HepG2 (cell line): ENCODE measurements around the gene AP4S1. TPM values are rescaled to one million over a fixed set of nuclear protein-coding genes. Genes with fewer than 3 reads are reported as not detected.

Source experiments
- ATAC-seq: fragments of 200-7000 bp; cut with Tn5 transposase; 3 replicates; pipeline ENCODE4 v1.9.1; 2020; ENCODE audit warnings: mild to moderate bottlenecking, moderate library complexity
- BruUV-seq: library from RNA; stranded (reverse); fragments of 400-500 nt; replicated peaks from 2 replicates; lab custom pipeline; 2021; lab: Mats Ljungman, UMichigan
- CTCF ChIA-PET: fragments of 300-600 bp; formaldehyde crosslinking; extraction: SDS; loops from one replicate; lab custom pipeline; 2021; ENCODE audit warnings: low total read pairs, inconsistent platforms, low intra/inter-chr PET ratio; lab: Yijun Ruan, JAX
- POLR2A ChIA-PET: fragments of 350-600 bp; sonication (Branson Sonifier 250); formaldehyde crosslinking; loops from one replicate; lab custom pipeline; 2020; ENCODE audit warnings: antibody characterized with exemption, inconsistent platforms; lab: Yijun Ruan, JAX
- DNase-seq: peaks from one replicate; pipeline ENCODE4 v3.0.0-alpha.2; 2015; ENCODE audit warnings: low spot score
- FAIRE-seq: peaks from 3 replicates; lab custom pipeline; 2011; peaks lifted over from hg19 to GRCh38; lab: Jason Lieb, UNC
- H2AFZ ChIP-seq: one replicate; pipeline ENCODE4 v1.6.1; 2011; ENCODE audit warnings: low read length, inconsistent platforms
- H3K27ac ChIP-seq: fragments of 300-600 bp; 3 replicates; pipeline ENCODE4 v1.8.0; 2011; ENCODE audit warnings: mixed run types, mild to moderate bottlenecking, mixed read lengths, low read length, inconsistent platforms; ENCODE audit not compliant: insufficient read depth; ENCODE audit errors: extremely low read length
- H3K27me3 ChIP-seq, 2 experiments: fragments of 200-600 bp in 1 of 2; 2 replicates in 1 of 2; 3 replicates in 1 of 2; pipeline versions ENCODE4 v1.6.0 to v1.8.0; 2011; ENCODE audit warnings: low read length in 2 of 2, mild to moderate bottlenecking in 2 of 2, moderate library complexity in 2 of 2, inconsistent platforms in 1 of 2; ENCODE audit not compliant: insufficient read depth in 2 of 2, control insufficient read depth in 1 of 2
- H3K36me3 ChIP-seq, 2 experiments: fragments of 200-600 bp in 1 of 2; replicated peaks in 1 of 2; 2 replicates in 1 of 2; 3 replicates in 1 of 2; pipeline versions ENCODE4 v1.5.1 to v1.8.0; 2011; ENCODE audit warnings: low read length in 2 of 2, inconsistent platforms in 1 of 2; ENCODE audit not compliant: insufficient read depth in 2 of 2, control insufficient read depth in 1 of 2
- H3K4me1 ChIP-seq: 2 replicates; pipeline ENCODE4 v1.5.1; 2012; ENCODE audit warnings: low read length, inconsistent platforms; ENCODE audit not compliant: insufficient read depth
- H3K4me2 ChIP-seq: 2 replicates; pipeline ENCODE4 v1.6.0; 2011; ENCODE audit warnings: low read depth, low read length, inconsistent platforms
- H3K4me3 ChIP-seq, 3 experiments: fragments of 200-600 bp in 1 of 3; sonication (generic), shearing (Covaris generic) in 1 of 3; replicated peaks in 1 of 3; 2 replicates each; pipeline ENCODE4 v1.5.1; 2011 to 2016; ENCODE audit warnings: low read length in 3 of 3, inconsistent platforms in 2 of 3, low read depth in 2 of 3, mild to moderate bottlenecking in 2 of 3, control low read depth in 1 of 3, mixed read lengths in 1 of 3; ENCODE audit not compliant: insufficient read depth in 1 of 3
- H3K79me2 ChIP-seq: one replicate; pipeline ENCODE4 v1.6.1; 2011; ENCODE audit warnings: low read length, inconsistent platforms; ENCODE audit not compliant: insufficient read depth
- H3K9ac ChIP-seq: 2 replicates; pipeline ENCODE4 v1.6.0; 2011; ENCODE audit warnings: mild to moderate bottlenecking, low read depth, low read length, inconsistent platforms; ENCODE audit not compliant: insufficient read depth
- H3K9me3 ChIP-seq: 2 replicates; pipeline ENCODE4 v1.5.1; 2012; ENCODE audit warnings: mild to moderate bottlenecking, low read length
- H4K20me1 ChIP-seq: 2 replicates; pipeline ENCODE4 v1.6.0; 2011; ENCODE audit warnings: inconsistent platforms, mild to moderate bottlenecking, low read length, moderate library complexity; ENCODE audit not compliant: insufficient read depth
- LRRFIP1 ChIP-seq: sonication (generic); formaldehyde crosslinking; conservative IDR thresholded peaks from 2 replicates; pipeline ENCODE4 v1.4.0; 2020; ENCODE audit warnings: missing genetic modification reagents
- MATR3 ChIP-seq: sonication (generic); formaldehyde crosslinking; IDR thresholded peaks from 2 replicates; pipeline ENCODE4 v1.4.0; 2020; ENCODE audit warnings: missing genetic modification reagents
- NCOA2 ChIP-seq: sonication (generic); formaldehyde crosslinking; IDR thresholded peaks from 2 replicates; pipeline ENCODE4 v1.8.0; 2022; ENCODE audit warnings: inconsistent platforms
- NR2C2 ChIP-seq: sonication (generic); formaldehyde crosslinking; IDR thresholded peaks from 2 replicates; pipeline ENCODE4 v1.4.0; 2020; ENCODE audit warnings: missing genetic modification reagents, mild to moderate bottlenecking, moderate library complexity, borderline replicate concordance
- PBX3 ChIP-seq: sonication (generic); formaldehyde crosslinking; IDR thresholded peaks from 2 replicates; pipeline ENCODE4 v1.8.1; 2023; ENCODE audit warnings: missing genetic modification reagents, inconsistent platforms, borderline replicate concordance
- SP2 ChIP-seq: sonication (generic); formaldehyde crosslinking; IDR thresholded peaks from 2 replicates; pipeline ENCODE4 v1.5.1; 2020; ENCODE audit warnings: mild to moderate bottlenecking, missing genetic modification reagents
- ZBTB4 ChIP-seq: sonication (generic); formaldehyde crosslinking; IDR thresholded peaks from 2 replicates; pipeline ENCODE4 v1.4.0; 2020; ENCODE audit warnings: missing genetic modification reagents, mild to moderate bottlenecking, borderline replicate concordance
- ZFP91 ChIP-seq: sonication (generic); formaldehyde crosslinking; IDR thresholded peaks from 2 replicates; pipeline ENCODE4 v1.9.0; 2022; ENCODE audit warnings: missing genetic modification reagents, mild to moderate bottlenecking, borderline replicate concordance
- ZNF496 ChIP-seq: sonication (generic); formaldehyde crosslinking; IDR thresholded peaks from 2 replicates; pipeline ENCODE4 v1.8.1; 2023; ENCODE audit warnings: mild to moderate bottlenecking, moderate library complexity, missing genetic modification reagents; ENCODE audit not compliant: insufficient replicate concordance
- ZNF83 ChIP-seq: sonication (generic); formaldehyde crosslinking; IDR thresholded peaks from 2 replicates; pipeline ENCODE4 v1.4.0; 2020; ENCODE audit warnings: missing genetic modification reagents, mild to moderate bottlenecking, borderline replicate concordance
- ZSCAN22 ChIP-seq: sonication (generic); formaldehyde crosslinking; IDR thresholded peaks from 2 replicates; pipeline ENCODE4 v1.4.0; 2020; ENCODE audit warnings: mild to moderate bottlenecking, missing genetic modification reagents
- WGBS: methylation state at CpG from one replicate; pipeline ENCODE4 v1.1.6; 2017; ENCODE audit warnings: low lambda C conversion rate; 5-methylcytosine and 5-hydroxymethylcytosine counted together
- in situ Hi-C: cut with HindIII; loops from 2 replicates; pipeline ENCODE4 v1.10.0; 2017; ENCODE audit warnings: low pct_unique_long_range_greater_than_20kb; ENCODE audit not compliant: extremely low pct_ligation_motif_present
- intact Hi-C: fragments of 100-400 bp; cut with micrococcal nuclease; formaldehyde crosslinking; loops from one replicate; pipeline ENCODE4 v1.10.0; 2022; ENCODE audit not compliant: unreplicated experiment
- polyA plus RNA-seq, 8 experiments: library from polyadenylated mRNA; depleted of rRNA in 3 of 8; stranded (reverse) in 7 of 8; unstranded in 1 of 8; fragments of >200 nt; fragmentation: Illumina TruSeq in 4 of 8; extraction: Trizol in 4 of 8; gene quantifications; 2 replicates each; pipeline versions ENCODE4 v1.2.1 to v1.2.3, GENCODE V29; 2011 to 2016; ENCODE audit warnings: low read depth in 4 of 8, missing spikeins in 1 of 8, mixed read lengths in 1 of 8; ENCODE audit not compliant: insufficient read depth in 1 of 8
- total RNA-seq, 5 experiments: library from RNA; depleted of rRNA; stranded (reverse); fragments of >200 nt; fragmentation: Illumina TruSeq; extraction: Trizol; gene quantifications; 2 replicates each; pipeline ENCODE4 v1.2.3, GENCODE V29; 2016; ENCODE audit warnings: low read depth in 1 of 5

Gene AP4S1
- total and polyA plus RNA-seq, 2 of the 13 experiments (the other 11 are each of a cell fraction or from before 2014, with no cell fraction given): 3.9 to 21.1 TPM

GRCh38 chr14:31024577-31025366 is 677 bp upstream of the AP4S1 start (continued):
- TF ChIP-seq ZBTB4 (no peak), ZNF496 (CRISPR knock-in tag) (no peak), ZSCAN22 (CRISPR knock-in tag) (no peak)

DNA sequence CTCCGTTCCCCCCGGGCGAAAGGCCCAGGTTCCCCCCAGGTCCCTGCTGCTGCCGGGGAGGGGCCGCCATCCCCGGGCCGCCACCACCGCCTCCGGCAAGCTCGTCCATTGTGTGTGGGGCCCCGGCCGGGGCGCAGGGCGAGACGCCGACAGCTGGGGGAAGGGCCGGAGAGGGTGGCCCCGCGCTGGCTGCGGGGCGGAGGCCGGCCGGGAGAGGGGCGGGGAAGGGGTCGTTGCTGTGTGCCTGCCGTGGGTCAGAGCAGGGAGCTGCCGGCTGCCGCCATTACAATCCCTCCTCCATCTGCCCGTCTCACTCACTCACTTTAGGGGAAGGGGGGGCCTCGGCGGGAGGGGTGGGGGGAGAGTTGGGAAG is 614 bp downstream of the AP4S1 start, which contains the start of gene STRN3:
TSS of gene STRN3 (minus strand) at position 303 of the 373 bp plus-strand sequence. CDS start at position 109, 194 bp downstream.
- in situ Hi-C loops (loop anchor here (10.0 kb wide), 1 partner anchor 59 kb away; no protein-coding TSS in a partner anchor), intact Hi-C loops (loop anchor here (1.0 to 5.0 kb wide), 6 partner anchors 8 to 181 kb away; partner anchors contain the start of gene HECTD1)
- Histone ChIP-seq H3K9ac (peak within 1 kb of the TSS; percentile 99), H3K79me2 (peaks cover 57% of the 10 kb centered on the region), H3K9me3 (no peaks in the 10 kb centered on the region), H4K20me1 (peaks cover 37% of the 10 kb centered on the region), H3K4me3 (peak within 1 kb of the TSS; percentile 96 to 97 (median 96)), H2AFZ (peak within 1 kb of the TSS; percentile 2), H3K4me2 (peak within 1 kb of the TSS; percentile 86), H3K27me3 (peaks cover 0 to 5% of the 10 kb centered on the region in 2 experiments; a peak in 1 of 5 replicates), H3K4me1 (peaks cover 73% of the 10 kb centered on the region), H3K36me3 (peaks cover 4 to 7% of the 10 kb centered on the region in 2 experiments), H3K27ac (peak within 1 kb of the TSS; percentile 73)
- ATAC-seq (no peak), DNase-seq (no peak), FAIRE-seq (no peak)
- ChIA-PET POLR2A (interaction anchor here (0.7 to 5.1 kb wide), 51 partner anchors 8 to 431 kb away, joined by 3 to 126 read pairs (median 8); partner anchors contain the start of genes COCH, DTD2, HEATR5A and HECTD1), CTCF (interaction anchor here (0.8 kb wide), 1 partner anchor 55 kb away, joined by 3 read pairs; no protein-coding TSS in a partner anchor)
- WGBS: 0% methylated on average over 28 of the region's 31 CpGs
- no TSS peak for BruUV-seq
- TF ChIP-seq ZNF83 (CRISPR knock-in tag) (peak; percentile 1; the same call in 1 of the 2 replicates), ZFP91 (CRISPR knock-in tag) (peak; percentile 89; the same call in 1 of the 2 replicates), NCOA2 (CRISPR knock-in tag) (no peak), SP2 (CRISPR knock-in tag) (no peak), PBX3 (CRISPR knock-in tag) (no peak; the same call in 1 of the 2 replicates), MATR3 (CRISPR knock-in tag) (no peak), NR2C2 (CRISPR knock-in tag) (peak; percentile 35; the same call in 1 of the 2 replicates), LRRFIP1 (no peak)
